SK-N-SH treated with all-trans-retinoic acid at 6 μM for 48 hours (cell line): ENCODE results near the gene IL9.
"Not testable (repeated sequence)": the region's sequence is repeated elsewhere in the genome, so short reads cannot be mapped to it uniquely, and the experiment has no call there.

ENCODE experiments used
- ATAC-seq: fragments of 200-7000 bp; cut with Tn5 transposase; 3 replicates; pipeline ENCODE4 v1.9.1; 2020; ENCODE audit warnings: mild to moderate bottlenecking, moderate library complexity
- BACH2 ChIP-seq: fragments of 250-450 bp; sonication (Bioruptor Pico); IDR thresholded peaks from 2 replicates; pipeline ENCODE4 v1.9.0; 2021; ENCODE audit warnings: mild to moderate bottlenecking, borderline replicate concordance
- CSRNP3 ChIP-seq: fragments of 250-450 bp; sonication (Bioruptor Pico); IDR thresholded peaks from 2 replicates; pipeline ENCODE4 v1.5.1; 2021; ENCODE audit warnings: mild to moderate bottlenecking, moderate library complexity
- GLIS3 ChIP-seq: fragments of 250-450 bp; sonication (Bioruptor Pico); IDR thresholded peaks from 2 replicates; pipeline ENCODE4 v1.5.0; 2020; ENCODE audit warnings: mild to moderate bottlenecking, moderate library complexity
- OSR1 ChIP-seq: fragments of 250-450 bp; sonication (Bioruptor Pico); IDR thresholded peaks from 2 replicates; pipeline ENCODE4 v1.8.0; 2022; ENCODE audit warnings: moderate library complexity, mild to moderate bottlenecking, inconsistent platforms
- POU6F1 ChIP-seq: fragments of 250-450 bp; sonication (Bioruptor Pico); IDR thresholded peaks from 2 replicates; pipeline ENCODE4 v1.8.0; 2021; ENCODE audit warnings: low read depth, mild to moderate bottlenecking, moderate library complexity, borderline replicate concordance
- RARB ChIP-seq: fragments of 250-450 bp; sonication (Bioruptor Pico); IDR thresholded peaks from 2 replicates; pipeline ENCODE4 v1.8.0; 2021; ENCODE audit warnings: mild to moderate bottlenecking, moderate library complexity
- TOX ChIP-seq: fragments of 250-450 bp; sonication (Bioruptor Pico); IDR thresholded peaks from 2 replicates; pipeline ENCODE4 v1.8.0; 2021; ENCODE audit warnings: mild to moderate bottlenecking, moderate library complexity, borderline replicate concordance
- ZFP3 ChIP-seq: fragments of 250-450 bp; sonication (Bioruptor Pico); IDR thresholded peaks from 2 replicates; pipeline ENCODE4 v1.5.0; 2020; ENCODE audit warnings: mild to moderate bottlenecking, moderate library complexity
- ZNF8 ChIP-seq: fragments of 450-650 bp; formaldehyde crosslinking; IDR thresholded peaks from 2 replicates; pipeline ENCODE4 v1.5.0; 2020; ENCODE audit warnings: mild to moderate bottlenecking, moderate library complexity
- TF ChIP-seq, protein P1 (sequence below): fragments of 250-450 bp; sonication (Bioruptor Pico); IDR thresholded peaks from 2 replicates; pipeline ENCODE4 v1.5.0; 2020; ENCODE audit warnings: mild to moderate bottlenecking, moderate library complexity
- TF ChIP-seq, protein P2 (sequence below): fragments of 250-450 bp; sonication (Bioruptor Pico); IDR thresholded peaks from 2 replicates; pipeline ENCODE4 v1.5.1; 2020; ENCODE audit warnings: low read depth, mild to moderate bottlenecking, moderate library complexity

The IL9 gene

DNA sequence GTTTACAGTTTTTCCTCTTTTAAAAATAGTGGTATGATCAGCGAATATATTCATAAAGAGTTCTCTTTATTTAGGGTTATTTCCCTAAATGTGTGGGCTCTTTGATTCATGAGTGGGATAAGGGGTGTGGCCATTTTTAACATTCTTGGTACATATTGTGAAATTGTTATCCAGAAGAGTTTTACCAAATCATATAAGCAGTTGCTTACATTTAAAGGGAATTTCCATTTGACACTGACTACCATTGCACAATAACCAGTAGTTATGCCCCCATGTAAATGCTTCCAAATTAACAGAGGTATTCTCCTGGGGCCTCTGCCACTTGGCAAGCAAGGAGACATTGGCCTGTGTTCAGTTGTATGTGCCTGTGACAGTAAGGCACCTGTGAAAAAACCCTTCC, 34.0 kb downstream of the IL9 start (continued):
- TF ChIP-seq, protein P1, sequence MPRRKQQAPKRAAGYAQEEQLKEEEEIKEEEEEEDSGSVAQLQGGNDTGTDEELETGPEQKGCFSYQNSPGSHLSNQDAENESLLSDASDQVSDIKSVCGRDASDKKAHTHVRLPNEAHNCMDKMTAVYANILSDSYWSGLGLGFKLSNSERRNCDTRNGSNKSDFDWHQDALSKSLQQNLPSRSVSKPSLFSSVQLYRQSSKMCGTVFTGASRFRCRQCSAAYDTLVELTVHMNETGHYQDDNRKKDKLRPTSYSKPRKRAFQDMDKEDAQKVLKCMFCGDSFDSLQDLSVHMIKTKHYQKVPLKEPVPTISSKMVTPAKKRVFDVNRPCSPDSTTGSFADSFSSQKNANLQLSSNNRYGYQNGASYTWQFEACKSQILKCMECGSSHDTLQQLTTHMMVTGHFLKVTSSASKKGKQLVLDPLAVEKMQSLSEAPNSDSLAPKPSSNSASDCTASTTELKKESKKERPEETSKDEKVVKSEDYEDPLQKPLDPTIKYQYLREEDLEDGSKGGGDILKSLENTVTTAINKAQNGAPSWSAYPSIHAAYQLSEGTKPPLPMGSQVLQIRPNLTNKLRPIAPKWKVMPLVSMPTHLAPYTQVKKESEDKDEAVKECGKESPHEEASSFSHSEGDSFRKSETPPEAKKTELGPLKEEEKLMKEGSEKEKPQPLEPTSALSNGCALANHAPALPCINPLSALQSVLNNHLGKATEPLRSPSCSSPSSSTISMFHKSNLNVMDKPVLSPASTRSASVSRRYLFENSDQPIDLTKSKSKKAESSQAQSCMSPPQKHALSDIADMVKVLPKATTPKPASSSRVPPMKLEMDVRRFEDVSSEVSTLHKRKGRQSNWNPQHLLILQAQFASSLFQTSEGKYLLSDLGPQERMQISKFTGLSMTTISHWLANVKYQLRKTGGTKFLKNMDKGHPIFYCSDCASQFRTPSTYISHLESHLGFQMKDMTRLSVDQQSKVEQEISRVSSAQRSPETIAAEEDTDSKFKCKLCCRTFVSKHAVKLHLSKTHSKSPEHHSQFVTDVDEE (CRISPR knock-in tag): no peak
- no peak for TF ChIP-seq RARB
- TF ChIP-seq, all 23 proteins: peak for 0

- ATAC-seq: no peak
Observed at GRCh38 chr5:135859641-135860040, 36.0 kb downstream of the IL9 start.

GRCh38 chr5:135859186-135859585, 36.5 kb downstream of the IL9 start:
- ATAC-seq: not testable (repeated sequence)

More at GRCh38 chr5:135859641-135860040, 36.0 kb downstream of the IL9 start:
- TF ChIP-seq CSRNP3: no peak
- TF ChIP-seq, protein P2, sequence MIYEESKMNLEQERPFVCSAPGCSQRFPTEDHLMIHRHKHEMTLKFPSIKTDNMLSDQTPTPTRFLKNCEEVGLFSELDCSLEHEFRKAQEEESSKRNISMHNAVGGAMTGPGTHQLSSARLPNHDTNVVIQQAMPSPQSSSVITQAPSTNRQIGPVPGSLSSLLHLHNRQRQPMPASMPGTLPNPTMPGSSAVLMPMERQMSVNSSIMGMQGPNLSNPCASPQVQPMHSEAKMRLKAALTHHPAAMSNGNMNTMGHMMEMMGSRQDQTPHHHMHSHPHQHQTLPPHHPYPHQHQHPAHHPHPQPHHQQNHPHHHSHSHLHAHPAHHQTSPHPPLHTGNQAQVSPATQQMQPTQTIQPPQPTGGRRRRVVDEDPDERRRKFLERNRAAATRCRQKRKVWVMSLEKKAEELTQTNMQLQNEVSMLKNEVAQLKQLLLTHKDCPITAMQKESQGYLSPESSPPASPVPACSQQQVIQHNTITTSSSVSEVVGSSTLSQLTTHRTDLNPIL (CRISPR knock-in tag): no peak
- no peak for TF ChIP-seq BACH2 (CRISPR knock-in tag)
- TF ChIP-seq ZNF8 (CRISPR knock-in tag): no peak
- no peak for TF ChIP-seq OSR1
- TF ChIP-seq GLIS3 (CRISPR knock-in tag): no peak
- TF ChIP-seq POU6F1 (CRISPR knock-in tag): no peak
- TF ChIP-seq ZFP3 (CRISPR knock-in tag): no peak
- TF ChIP-seq, all 23 proteins: peak for 0

- no peak for ATAC-seq
Observed at GRCh38 chr5:135857630-135858311, 37.9 kb downstream of the IL9 start.

More at GRCh38 chr5:135857630-135858311, 37.9 kb downstream of the IL9 start:
- TF ChIP-seq ZNF8 (CRISPR knock-in tag) (no peak), RARB (no peak), TOX (CRISPR knock-in tag) (no peak)
- TF ChIP-seq, protein P1 (CRISPR knock-in tag): no peak
